Keratinocyte (primary cell): ENCODE results near the gene TMEM132C.

Source experiments
- CTCF ChIP-seq, 3 experiments: IDR thresholded peaks in 1 of 3; conservative IDR thresholded peaks in 1 of 3; optimal IDR thresholded peaks in 1 of 3; 2 replicates in 2 of 3; 3 replicates in 1 of 3; pipeline versions ENCODE3 to v1.5.1; 2011; ENCODE audit warnings: low read length in 3 of 3, mild to moderate bottlenecking in 3 of 3, moderate library complexity in 2 of 3, control low read depth in 1 of 3, inconsistent platforms in 1 of 3; ENCODE audit not compliant: insufficient read depth in 2 of 3; ENCODE audit errors: extremely low read depth in 1 of 3
- EZH2 ChIP-seq: IDR thresholded peaks from one replicate; pipeline ENCODE4 v1.6.1; 2012; ENCODE audit warnings: inconsistent platforms, mild to moderate bottlenecking, low read length, moderate library complexity

DNA sequence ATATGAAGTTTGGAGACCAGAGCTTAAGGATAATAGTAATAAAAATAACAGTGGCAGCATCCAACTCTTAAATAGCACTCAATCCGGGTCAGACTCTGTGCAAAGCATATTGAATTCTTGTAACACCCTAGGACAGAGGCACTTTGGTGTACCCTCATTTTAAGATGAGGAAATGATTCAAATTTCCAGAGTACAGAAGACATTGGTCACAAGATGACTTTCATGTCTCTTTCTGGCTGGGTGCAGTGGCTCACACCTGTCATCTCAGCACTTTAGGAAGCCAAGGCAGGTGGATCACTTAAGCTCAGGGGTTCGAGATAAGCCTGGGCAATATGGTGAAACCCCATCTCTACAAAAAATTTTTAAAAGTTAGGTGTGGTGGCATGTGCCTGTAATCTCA is 320.9 kb downstream of the TMEM132C start:
- TF ChIP-seq CTCF (optimal IDR thresholded peaks at IDR 0.05 in 1 of 3, IDR thresholded peaks at IDR 0.05 in 1 of 3, conservative IDR thresholded peaks at IDR 0.05 in 1 of 3; ENCODE audit: extremely low read depth in 1 of 3, insufficient read depth in 2 of 3, low read length in 3 of 3) (no peak), EZH2 (no peak)
